Astrocyte of the spinal cord (primary cell): ENCODE results near the gene FZD7.
A peak's percentile ranks its signal among the peaks of the same experiment; 100 is the strongest.

Source experiments
- DNase-seq: peaks from one replicate; pipeline ENCODE4 v3.0.0; 2011; ENCODE audit warnings: low read depth, low spot score
- H3K4me3 ChIP-seq: 2 replicates; pipeline ENCODE4 v1.5.1; 2011; ENCODE audit warnings: low read depth, mild to moderate bottlenecking, low read length, moderate library complexity
- in situ Hi-C: cut with HindIII; loops from 2 replicates; pipeline ENCODE4 v1.10.0; 2017; ENCODE audit warnings: low sequenced_read_pairs
- TF ChIP-seq, protein P1 (sequence below): IDR thresholded peaks from 2 replicates; pipeline ENCODE4 v1.5.1; 2012; ENCODE audit warnings: low read depth, mild to moderate bottlenecking, low read length, inconsistent platforms

FZD7 gene

DNA sequence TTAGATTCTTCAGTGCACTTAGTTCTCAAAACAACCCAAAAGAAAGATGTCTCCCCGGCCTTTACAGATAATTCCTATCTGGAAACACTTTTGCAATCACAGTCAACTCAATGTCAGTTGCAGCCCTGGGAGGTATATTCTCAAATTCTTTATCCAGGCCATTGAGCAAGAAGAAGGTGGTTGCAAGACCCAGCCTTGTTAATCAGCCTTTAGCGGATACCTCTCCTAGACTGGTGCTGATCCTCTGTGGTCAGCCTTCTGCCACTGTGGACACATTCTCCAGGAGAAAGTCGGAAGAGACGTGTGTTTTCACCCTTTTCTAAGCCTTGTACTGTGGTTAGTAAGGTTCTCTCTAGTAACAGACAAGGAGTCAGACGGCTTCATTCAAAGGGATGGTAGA is 7.8 kb upstream of the FZD7 start:
- DNase-seq = no peak
- TF ChIP-seq, protein P1, sequence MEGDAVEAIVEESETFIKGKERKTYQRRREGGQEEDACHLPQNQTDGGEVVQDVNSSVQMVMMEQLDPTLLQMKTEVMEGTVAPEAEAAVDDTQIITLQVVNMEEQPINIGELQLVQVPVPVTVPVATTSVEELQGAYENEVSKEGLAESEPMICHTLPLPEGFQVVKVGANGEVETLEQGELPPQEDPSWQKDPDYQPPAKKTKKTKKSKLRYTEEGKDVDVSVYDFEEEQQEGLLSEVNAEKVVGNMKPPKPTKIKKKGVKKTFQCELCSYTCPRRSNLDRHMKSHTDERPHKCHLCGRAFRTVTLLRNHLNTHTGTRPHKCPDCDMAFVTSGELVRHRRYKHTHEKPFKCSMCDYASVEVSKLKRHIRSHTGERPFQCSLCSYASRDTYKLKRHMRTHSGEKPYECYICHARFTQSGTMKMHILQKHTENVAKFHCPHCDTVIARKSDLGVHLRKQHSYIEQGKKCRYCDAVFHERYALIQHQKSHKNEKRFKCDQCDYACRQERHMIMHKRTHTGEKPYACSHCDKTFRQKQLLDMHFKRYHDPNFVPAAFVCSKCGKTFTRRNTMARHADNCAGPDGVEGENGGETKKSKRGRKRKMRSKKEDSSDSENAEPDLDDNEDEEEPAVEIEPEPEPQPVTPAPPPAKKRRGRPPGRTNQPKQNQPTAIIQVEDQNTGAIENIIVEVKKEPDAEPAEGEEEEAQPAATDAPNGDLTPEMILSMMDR = no peak
- in situ Hi-C loops = no loop called here
- H3K4me3 ChIP-seq = no peak overlapping the region

DNA sequence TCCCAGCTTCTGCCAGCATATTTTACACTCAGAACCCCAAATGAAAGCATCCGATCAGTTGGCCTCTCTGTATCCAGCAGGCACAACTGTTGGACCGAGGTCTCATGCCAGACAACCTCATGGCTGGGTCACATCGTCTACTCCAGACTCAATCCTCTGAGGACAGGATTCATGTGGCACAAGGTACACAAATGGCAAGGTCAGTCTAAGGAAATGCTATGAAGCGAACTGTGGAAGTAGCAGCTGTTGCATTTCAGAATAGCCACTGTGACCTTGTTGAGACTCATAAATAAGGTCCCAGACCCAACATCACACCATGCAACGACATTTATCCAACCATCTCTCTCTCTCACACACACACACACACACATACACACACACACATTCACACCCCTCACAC is 7.1 kb upstream of the FZD7 start:
- in situ Hi-C loops = no loop called here
- no peak for DNase-seq
- TF ChIP-seq, protein P1 = no peak
- H3K4me3 ChIP-seq = no peak overlapping the region

DNA sequence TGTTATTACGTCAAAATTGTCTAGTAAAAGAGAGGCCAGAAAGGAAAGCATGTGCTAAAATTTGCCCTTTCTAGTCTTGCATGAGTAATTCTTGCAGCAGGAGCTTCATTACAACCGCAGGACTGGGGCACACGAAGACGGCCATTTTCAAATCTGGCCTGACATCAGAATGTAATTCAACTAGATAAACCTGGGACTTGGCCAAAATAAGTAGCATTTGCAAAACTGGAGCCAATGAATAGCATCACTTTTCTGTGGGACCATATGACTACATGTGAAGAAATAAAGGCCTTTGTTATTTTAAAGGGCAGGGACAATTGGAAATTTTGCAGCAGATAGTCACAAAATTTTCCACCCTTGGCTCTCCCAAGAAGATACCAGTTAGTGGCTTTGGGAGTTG is 3.0 kb upstream of the FZD7 start:
- peak; percentile 35 for DNase-seq
- H3K4me3 ChIP-seq = no peak overlapping the region
- TF ChIP-seq, protein P1 = no peak
- in situ Hi-C loops = no loop called here

DNA sequence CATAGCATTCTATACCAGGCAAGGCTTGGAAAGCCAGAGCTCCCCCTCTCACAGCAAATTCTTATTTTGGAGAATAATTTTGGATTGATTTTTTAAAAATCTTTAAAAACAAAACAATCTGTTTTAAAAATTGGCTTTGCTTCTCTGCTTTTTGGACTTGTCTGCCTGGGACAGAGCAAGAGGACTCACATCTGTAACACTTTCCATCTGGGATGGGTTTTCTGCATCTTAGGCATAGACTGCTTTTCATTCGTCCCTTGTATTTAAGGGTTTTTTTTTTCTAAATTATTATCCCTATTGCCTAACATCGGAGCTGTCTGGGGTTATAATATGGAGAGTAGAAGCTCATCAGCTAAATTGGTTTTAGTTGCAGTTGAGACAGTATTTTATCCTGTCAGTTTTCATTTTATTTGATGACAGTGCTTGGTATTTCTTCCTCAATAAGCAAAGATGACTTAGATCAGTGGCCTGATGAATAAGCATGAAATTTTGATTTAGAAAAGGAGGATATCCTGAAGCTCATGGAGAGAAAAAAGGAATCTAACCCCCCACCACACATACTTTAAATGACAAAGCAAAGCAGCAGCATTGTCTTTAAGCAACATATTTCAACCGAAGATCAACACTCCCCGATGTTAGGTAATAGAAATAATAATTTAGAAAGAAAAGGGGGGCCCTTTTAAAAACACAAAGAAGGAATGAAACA is 2.3 kb upstream of the FZD7 start:
- in situ Hi-C loops = no loop called here
- TF ChIP-seq, protein P1 = no peak
- H3K4me3 ChIP-seq = no peak overlapping the region
- DNase-seq = no peak

DNA sequence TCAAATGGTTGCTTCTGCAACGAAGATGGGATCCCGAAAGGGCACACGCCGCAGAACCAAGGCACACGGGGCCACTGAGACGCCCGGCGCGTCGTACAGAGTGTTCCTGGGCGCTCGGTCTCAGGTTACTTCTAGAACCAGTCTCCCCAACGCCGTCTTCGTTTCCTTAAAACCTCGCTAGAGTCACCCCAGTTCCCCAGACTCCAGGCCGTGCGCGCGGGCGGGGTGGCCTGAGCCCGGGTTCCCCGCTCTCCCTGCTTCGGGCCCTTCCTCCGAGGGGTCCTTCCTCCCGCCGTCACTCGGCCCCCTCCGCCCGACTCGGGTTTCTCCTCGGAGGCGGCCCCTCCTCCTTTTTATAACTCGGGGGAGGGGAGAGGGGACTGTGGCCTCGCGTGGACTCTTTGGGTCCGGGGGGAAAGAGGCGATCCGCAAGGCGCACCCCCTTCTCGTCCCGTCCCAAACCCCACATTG is 774 bp upstream of the FZD7 start:
- in situ Hi-C loops = no loop called here
- DNase-seq = peak; percentile 67
- TF ChIP-seq, protein P1 = no peak
- H3K4me3 ChIP-seq = peak overlapping the region; percentile 68

DNA sequence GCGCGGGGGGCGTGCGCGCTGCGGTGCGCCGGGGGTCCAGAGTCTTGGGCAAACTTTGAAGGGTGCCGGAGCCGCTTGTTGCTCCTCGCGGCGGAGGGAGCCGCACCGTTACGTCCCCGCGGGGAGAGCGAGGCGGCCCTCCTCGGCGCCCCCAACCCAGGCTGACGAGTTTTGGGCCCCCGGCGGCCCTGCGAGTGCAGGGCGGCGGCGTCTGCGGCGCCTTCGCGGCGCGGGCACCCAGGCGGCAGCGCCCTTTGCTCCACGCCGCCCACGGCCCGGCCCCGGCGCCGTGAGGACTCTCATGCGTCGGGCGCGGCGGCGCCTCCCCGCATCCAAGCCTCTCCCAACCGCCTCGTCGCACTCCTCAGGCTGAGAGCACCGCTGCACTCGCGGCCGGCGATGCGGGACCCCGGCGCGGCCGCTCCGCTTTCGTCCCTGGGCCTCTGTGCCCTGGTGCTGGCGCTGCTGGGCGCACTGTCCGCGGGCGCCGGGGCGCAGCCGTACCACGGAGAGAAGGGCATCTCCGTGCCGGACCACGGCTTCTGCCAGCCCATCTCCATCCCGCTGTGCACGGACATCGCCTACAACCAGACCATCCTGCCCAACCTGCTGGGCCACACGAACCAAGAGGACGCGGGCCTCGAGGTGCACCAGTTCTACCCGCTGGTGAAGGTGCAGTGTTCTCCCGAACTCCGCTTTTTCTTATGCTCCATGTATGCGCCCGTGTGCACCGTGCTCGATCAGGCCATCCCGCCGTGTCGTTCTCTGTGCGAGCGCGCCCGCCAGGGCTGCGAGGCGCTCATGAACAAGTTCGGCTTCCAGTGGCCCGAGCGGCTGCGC is 814 bp downstream of the FZD7 start:
- in situ Hi-C loops = no loop called here
- H3K4me3 ChIP-seq = peak overlapping the region; percentile 73
- TF ChIP-seq, protein P1 = no peak
- peak; percentile 56 for DNase-seq
